Measurements from ENCODE around the gene FAM234B.

The FAM234B gene

DNA sequence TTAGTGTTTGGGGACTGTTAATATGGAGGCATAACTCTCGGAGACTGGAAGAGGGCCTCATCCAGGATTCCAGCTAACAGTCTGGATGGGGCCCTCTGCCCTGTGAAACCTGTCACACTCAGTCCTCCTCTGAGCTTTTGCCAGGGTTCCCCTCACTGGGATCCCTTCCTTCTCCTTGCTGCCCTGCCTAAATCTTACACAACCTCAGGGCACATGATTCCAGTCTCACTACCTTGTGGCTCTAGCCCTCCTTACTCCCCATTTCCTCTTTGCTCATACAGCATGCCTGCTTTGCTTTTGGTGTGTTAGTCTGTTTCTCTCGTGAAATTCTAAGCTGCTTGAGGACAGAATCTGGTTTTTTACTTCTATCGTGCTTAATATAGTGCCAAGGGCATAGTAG lies 60.2 kb downstream of the FAM234B start:
- H2AFZ ChIP-seq (ENCODE audit: low read depth, low read length): no peak overlapping the region
- H3K79me2 ChIP-seq (ENCODE audit: low read length): no peaks in the 10 kb centered on the region
- TF ChIP-seq CTCF (IDR thresholded peaks at IDR 0.05; ENCODE audit: low read depth, low read length) (no peak), EZH2phosphoT487 (IDR thresholded peaks at IDR 0.05; ENCODE audit: low read depth) (no peak)
- no peak overlapping the region for H3K9ac ChIP-seq (ENCODE audit: low read length)
- H3K9me3 ChIP-seq (ENCODE audit: insufficient read depth, low read length): no peaks in the 10 kb centered on the region
- H3K27ac ChIP-seq (ENCODE audit: low read length): no peak overlapping the region
- H3K4me2 ChIP-seq (ENCODE audit: low read length): no peak overlapping the region
- no peak overlapping the region for H3K4me3 ChIP-seq (ENCODE audit: low read length)
- H4K20me1 ChIP-seq (ENCODE audit: insufficient read depth, low read length): no peaks in the 10 kb centered on the region
- H3K27me3 ChIP-seq (ENCODE audit: low read depth, low read length): peaks cover 71% of the 10 kb centered on the region
- H3K4me1 ChIP-seq (ENCODE audit: low read length): peaks cover 6% of the 10 kb centered on the region
- no peaks in the 10 kb centered on the region for H3K36me3 ChIP-seq (replicated peaks; ENCODE audit: low read depth, low read length)

DNA sequence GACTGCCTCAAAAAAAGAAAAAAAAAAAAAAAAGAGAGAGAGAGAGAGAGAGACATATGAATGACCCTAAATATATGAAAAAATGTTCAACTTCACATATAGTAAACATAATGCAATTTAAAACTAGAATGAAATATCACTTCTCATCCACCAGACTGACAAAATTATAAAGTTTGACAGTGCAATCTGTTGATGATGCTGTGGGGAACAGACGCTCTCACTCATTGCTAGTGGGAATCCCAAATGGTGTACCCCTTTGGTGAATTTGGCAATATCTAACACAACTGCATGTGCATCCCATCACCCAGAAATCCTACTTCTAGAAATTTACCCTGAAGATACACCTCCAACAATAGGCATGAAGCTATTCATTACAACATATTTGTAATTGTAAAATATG lies 61.6 kb downstream of the FAM234B start:
- Histone ChIP-seq H3K9me3 (ENCODE audit: insufficient read depth, low read length) (no peaks in the 10 kb centered on the region), H3K9ac (ENCODE audit: low read length) (no peak overlapping the region), H4K20me1 (ENCODE audit: insufficient read depth, low read length) (no peaks in the 10 kb centered on the region), H3K27me3 (ENCODE audit: low read depth, low read length) (peaks cover 70% of the 10 kb centered on the region), H3K36me3 (replicated peaks; ENCODE audit: low read depth, low read length) (no peaks in the 10 kb centered on the region), H2AFZ (ENCODE audit: low read depth, low read length) (no peak overlapping the region), H3K4me3 (ENCODE audit: low read length) (no peak overlapping the region), H3K4me1 (ENCODE audit: low read length) (peaks cover 2% of the 10 kb centered on the region), H3K27ac (ENCODE audit: low read length) (no peak overlapping the region), H3K4me2 (ENCODE audit: low read length) (no peak overlapping the region), H3K79me2 (ENCODE audit: low read length) (no peaks in the 10 kb centered on the region)
- TF ChIP-seq EZH2phosphoT487 (IDR thresholded peaks at IDR 0.05; ENCODE audit: low read depth) (no peak), CTCF (IDR thresholded peaks at IDR 0.05; ENCODE audit: low read depth, low read length) (no peak)

- Histone ChIP-seq H3K27ac (ENCODE audit: low read length) (no peak overlapping the region), H3K27me3 (ENCODE audit: low read depth, low read length) (peaks cover 74% of the 10 kb centered on the region), H3K4me2 (ENCODE audit: low read length) (no peak overlapping the region), H3K36me3 (replicated peaks; ENCODE audit: low read depth, low read length) (no peaks in the 10 kb centered on the region), H3K9ac (ENCODE audit: low read length) (no peak overlapping the region), H3K4me1 (ENCODE audit: low read length) (no peaks in the 10 kb centered on the region; the same call in 1 of the 2 replicates), H4K20me1 (ENCODE audit: insufficient read depth, low read length) (no peaks in the 10 kb centered on the region), H3K79me2 (ENCODE audit: low read length) (no peaks in the 10 kb centered on the region), H3K9me3 (ENCODE audit: insufficient read depth, low read length) (no peaks in the 10 kb centered on the region), H3K4me3 (ENCODE audit: low read length) (no peak overlapping the region), H2AFZ (ENCODE audit: low read depth, low read length) (no peak overlapping the region)
- TF ChIP-seq CTCF (IDR thresholded peaks at IDR 0.05; ENCODE audit: low read depth, low read length): no peak
- TF ChIP-seq EZH2phosphoT487 (IDR thresholded peaks at IDR 0.05; ENCODE audit: low read depth): no peak
Measured at GRCh38 chr12:13106666-13107065, 62.5 kb downstream of the FAM234B start.

GRCh38 chr12:13112968-13113367 lies 68.8 kb downstream of the FAM234B start:
- TF ChIP-seq EZH2phosphoT487 (IDR thresholded peaks at IDR 0.05; ENCODE audit: low read depth): no peak
- no peak for TF ChIP-seq CTCF (IDR thresholded peaks at IDR 0.05; ENCODE audit: low read depth, low read length)
- H3K36me3 ChIP-seq (replicated peaks; ENCODE audit: low read depth, low read length): no peaks in the 10 kb centered on the region
- H3K4me3 ChIP-seq (ENCODE audit: low read length): no peak overlapping the region
- H3K4me1 ChIP-seq (ENCODE audit: low read length): no peaks in the 10 kb centered on the region
- H3K4me2 ChIP-seq (ENCODE audit: low read length): no peak overlapping the region
- H3K9me3 ChIP-seq (ENCODE audit: insufficient read depth, low read length): no peaks in the 10 kb centered on the region
- no peaks in the 10 kb centered on the region for H4K20me1 ChIP-seq (ENCODE audit: insufficient read depth, low read length)
- no peaks in the 10 kb centered on the region for H3K79me2 ChIP-seq (ENCODE audit: low read length)
- peaks cover 91% of the 10 kb centered on the region for H3K27me3 ChIP-seq (ENCODE audit: low read depth, low read length)
- H3K27ac ChIP-seq (ENCODE audit: low read length): no peak overlapping the region
- H3K9ac ChIP-seq (ENCODE audit: low read length): no peak overlapping the region
- no peak overlapping the region for H2AFZ ChIP-seq (ENCODE audit: low read depth, low read length)

Data from OCI-LY3 (cell line).